Breast epithelium (tissue), 4 donors: ENCODE data around the gene IL4. TPM values are rescaled to one million over a fixed set of nuclear protein-coding genes. Genes with fewer than 3 reads are reported as not detected.

ENCODE experiments used
- DNase-seq, 2 donors: peaks; one replicate each; pipeline ENCODE4 v3.0.0-alpha.2; 2019; ENCODE audit warnings: low spot score in 2 of 2
- H3K27ac ChIP-seq, 2 donors: fragments of 200-600 bp; sonication (generic) in 1 of 2; one replicate each; pipeline ENCODE4 v1.5.1; 2016 to 2019; ENCODE audit warnings: mild to moderate bottlenecking in 1 of 2
- H3K27me3 ChIP-seq, 2 donors: fragments of 200-600 bp; sonication (generic) in 1 of 2; one replicate each; pipeline versions ENCODE4 v1.5.1 to v1.6.0; 2017 to 2019; ENCODE audit warnings: control low read depth in 1 of 2, mild to moderate bottlenecking in 1 of 2
- H3K36me3 ChIP-seq: fragments of 200-600 bp; one replicate; pipeline ENCODE4 v1.5.1; 2019
- H3K4me1 ChIP-seq, 2 donors: fragments of 200-600 bp; sonication (generic); one replicate each; pipeline ENCODE4 v1.5.1; 2016 to 2019; ENCODE audit warnings: control low read depth in 1 of 2
- H3K4me3 ChIP-seq, 3 donors: fragments of 200-600 bp; sonication (generic); 1 replicate in 2 of 3; 2 replicates in 1 of 3; pipeline ENCODE4 v1.5.1; 2016 to 2019; ENCODE audit warnings: mild to moderate bottlenecking in 3 of 3, moderate library complexity in 2 of 3
- H3K9me3 ChIP-seq, 2 donors: fragments of 200-600 bp; sonication (generic) in 1 of 2; one replicate each; pipeline ENCODE4 v1.5.1; 2016 to 2019; ENCODE audit warnings: control low read depth in 1 of 2
- CTCF ChIP-seq, 3 donors: fragments of 450-650 bp; IDR thresholded peaks; one replicate each; pipeline ENCODE4 v1.5.1; 2016 to 2017; ENCODE audit warnings: antibody characterized with exemption in 3 of 3, mild to moderate bottlenecking in 3 of 3, moderate library complexity in 3 of 3
- POLR2A ChIP-seq: fragments of 450-650 bp; IDR thresholded peaks from one replicate; pipeline ENCODE4 v1.6.1; 2016; ENCODE audit warnings: antibody characterized with exemption, mild to moderate bottlenecking, moderate library complexity
- POLR2AphosphoS5 ChIP-seq, 3 donors: sonication (generic); formaldehyde crosslinking; IDR thresholded peaks; one replicate each; pipeline ENCODE4 v1.6.1; 2017; ENCODE audit warnings: antibody characterized with exemption in 3 of 3
- intact Hi-C: fragments of 100-400 bp; cut with DNase I; formaldehyde crosslinking; loops from one replicate; pipeline ENCODE4 v1.15.1; 2023; ENCODE audit warnings: low total_unique reads
- total RNA-seq, 3 donors: library from RNA; depleted of rRNA; stranded (reverse); fragments of >200 nt; gene quantifications; one replicate each; pipeline ENCODE4 v1.1.0, GENCODE V29; 2016

Gene IL4
- total RNA-seq, 3 donors from 2014 or later, result not detected

GRCh38 chr5:132668706-132669454 is 4.9 kb upstream of the IL4 start:
- no peaks in the 10 kb centered on the region for H3K27me3 ChIP-seq
- H3K27ac ChIP-seq, result no peak overlapping the region
- H3K4me3 ChIP-seq, result no peak overlapping the region
- no peak for DNase-seq
- H3K4me1 ChIP-seq, result no peaks in the 10 kb centered on the region
- no peaks in the 10 kb centered on the region for H3K36me3 ChIP-seq
- H3K9me3 ChIP-seq, result no peaks in the 10 kb centered on the region
- TF ChIP-seq POLR2AphosphoS5 (IDR thresholded peaks at IDR 0.05), result no peak
- TF ChIP-seq POLR2A, result no peak
- no peak for TF ChIP-seq CTCF (IDR thresholded peaks at IDR 0.05)
- intact Hi-C loops, result no loop called here

- Histone ChIP-seq H3K36me3 (no peaks in the 10 kb centered on the region), H3K4me3 (no peak overlapping the region), H3K4me1 (no peaks in the 10 kb centered on the region), H3K9me3 (no peaks in the 10 kb centered on the region), H3K27me3 (no peaks in the 10 kb centered on the region), H3K27ac (no peak overlapping the region)
- intact Hi-C loops, result no loop called here
- no peak for DNase-seq
- TF ChIP-seq POLR2A, result no peak
- TF ChIP-seq POLR2AphosphoS5 (IDR thresholded peaks at IDR 0.05), result no peak
- no peak for TF ChIP-seq CTCF (IDR thresholded peaks at IDR 0.05)
These were observed 4.4 kb upstream of the IL4 start for GRCh38 chr5:132669455-132669820.

GRCh38 chr5:132669966-132670882 is 3.6 kb upstream of the IL4 start:
- H3K27me3 ChIP-seq, result no peaks in the 10 kb centered on the region
- H3K4me3 ChIP-seq, result no peak overlapping the region
- intact Hi-C loops, result no loop called here
- H3K27ac ChIP-seq, result no peak overlapping the region
- H3K4me1 ChIP-seq, result no peaks in the 10 kb centered on the region
- H3K36me3 ChIP-seq, result no peaks in the 10 kb centered on the region
- TF ChIP-seq CTCF (IDR thresholded peaks at IDR 0.05), result no peak
- no peak for TF ChIP-seq POLR2AphosphoS5 (IDR thresholded peaks at IDR 0.05)
- no peak for TF ChIP-seq POLR2A
- DNase-seq, result no peak
- no peaks in the 10 kb centered on the region for H3K9me3 ChIP-seq

- no peaks in the 10 kb centered on the region for H3K27me3 ChIP-seq
- no peak overlapping the region for H3K4me3 ChIP-seq
- no peak for DNase-seq
- no peaks in the 10 kb centered on the region for H3K9me3 ChIP-seq
- H3K36me3 ChIP-seq, result no peaks in the 10 kb centered on the region
- no peak overlapping the region for H3K27ac ChIP-seq
- H3K4me1 ChIP-seq, result no peaks in the 10 kb centered on the region
- intact Hi-C loops, result no loop called here
- TF ChIP-seq POLR2A (no peak), POLR2AphosphoS5 (IDR thresholded peaks at IDR 0.05) (no peak), CTCF (IDR thresholded peaks at IDR 0.05) (no peak)
These were observed 2.8 kb upstream of the IL4 start for GRCh38 chr5:132671000-132671399.

- H3K4me3 ChIP-seq, result no peak overlapping the region
- intact Hi-C loops, result no loop called here
- TF ChIP-seq CTCF (IDR thresholded peaks at IDR 0.05) (no peak), POLR2A (no peak), POLR2AphosphoS5 (IDR thresholded peaks at IDR 0.05) (no peak)
- DNase-seq, result no peak
- no peaks in the 10 kb centered on the region for H3K4me1 ChIP-seq
- H3K36me3 ChIP-seq, result no peaks in the 10 kb centered on the region
- H3K27me3 ChIP-seq, result no peaks in the 10 kb centered on the region
- H3K9me3 ChIP-seq, result no peaks in the 10 kb centered on the region
- no peak overlapping the region for H3K27ac ChIP-seq
These were observed 301 bp upstream of the IL4 start for GRCh38 chr5:132673488-132673887.
